Osteocyte (in vitro differentiated cells): ENCODE data around the gene CKS1B. TPM values are rescaled to one million over a fixed set of nuclear protein-coding genes. Genes with fewer than 3 reads are reported as not detected.

Experiments used
- DNase-seq: peaks from one replicate; pipeline ENCODE4 v3.0.0; 2021; ENCODE audit warnings: mixed read lengths; ENCODE audit not compliant: unreplicated experiment; ENCODE audit errors: extremely low spot score
- H3K27ac Mint-ChIP-seq: one replicate; pipeline ENCODE4 v1.8.0; 2021; ENCODE audit warnings: mild to moderate bottlenecking, mixed read lengths; ENCODE audit not compliant: unreplicated experiment
- H3K27me3 Mint-ChIP-seq: one replicate; pipeline ENCODE4 v1.8.0; 2021; ENCODE audit warnings: mixed read lengths; ENCODE audit not compliant: unreplicated experiment
- H3K36me3 Mint-ChIP-seq: one replicate; pipeline ENCODE4 v1.8.0; 2021; ENCODE audit warnings: mixed read lengths; ENCODE audit not compliant: unreplicated experiment
- H3K4me1 Mint-ChIP-seq: one replicate; pipeline ENCODE4 v1.8.0; 2021; ENCODE audit warnings: mixed read lengths; ENCODE audit not compliant: unreplicated experiment
- H3K4me3 Mint-ChIP-seq: one replicate; pipeline ENCODE4 v1.8.0; 2021; ENCODE audit warnings: mild to moderate bottlenecking, moderate library complexity, mixed read lengths; ENCODE audit not compliant: unreplicated experiment
- H3K9me3 Mint-ChIP-seq: one replicate; pipeline ENCODE4 v1.8.0; 2021; ENCODE audit warnings: mixed read lengths; ENCODE audit not compliant: unreplicated experiment
- CTCF ChIP-seq: fragments of 200-600 bp; sonication (generic); IDR thresholded peaks from 2 replicates; pipeline ENCODE4 v1.5.0; 2021; ENCODE audit warnings: antibody characterized with exemption, mild to moderate bottlenecking, moderate library complexity
- total RNA-seq: library from RNA; stranded (reverse); gene quantifications from 2 replicates; pipeline ENCODE4 v1.2.1, GENCODE V29; 2021

Gene CKS1B
- total RNA-seq, 1 donor from 2014 or later = 38.5 TPM

DNA sequence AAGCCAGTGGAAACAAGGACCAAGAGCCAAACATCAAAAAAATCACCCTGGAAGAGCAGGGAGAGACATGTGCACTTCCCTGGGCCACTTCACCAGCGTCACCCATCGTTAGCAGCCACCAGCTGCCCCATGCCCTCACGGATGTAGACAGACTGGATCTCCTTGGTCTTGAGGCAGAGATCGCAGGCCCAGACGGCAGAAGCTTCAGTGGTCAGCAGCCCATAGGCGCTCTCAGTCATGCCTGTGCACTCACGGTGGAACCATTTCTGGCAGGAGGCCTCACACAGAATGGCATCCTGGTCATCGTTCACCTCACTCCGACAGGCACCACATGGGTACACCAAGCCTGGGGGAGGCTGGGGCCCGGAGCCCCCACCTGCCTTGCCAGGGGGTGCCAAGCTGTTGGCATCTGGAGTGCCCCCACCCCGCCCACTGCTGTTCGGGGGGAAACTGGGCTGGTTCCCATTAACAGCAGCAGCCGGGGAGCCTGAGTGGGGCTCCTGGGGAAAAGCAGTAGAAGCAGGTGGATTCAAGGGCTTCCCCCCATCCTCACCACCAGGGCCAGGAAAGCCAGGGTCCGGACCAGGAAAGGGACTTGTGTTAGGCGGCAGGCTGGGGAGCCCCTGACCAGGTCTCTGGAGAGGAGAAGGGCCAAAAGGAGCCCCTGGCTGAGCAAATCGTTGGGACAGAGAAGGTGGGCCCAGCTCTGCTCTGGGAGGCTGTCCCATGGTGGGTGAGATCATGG lies 15.6 kb upstream of the CKS1B start:
- no peak for DNase-seq
- H3K4me1 Mint-ChIP-seq = peaks cover 54% of the 10 kb centered on the region
- H3K27ac Mint-ChIP-seq = no peak overlapping the region
- H3K36me3 Mint-ChIP-seq = peaks cover 5% of the 10 kb centered on the region
- H3K9me3 Mint-ChIP-seq = no peaks in the 10 kb centered on the region
- H3K27me3 Mint-ChIP-seq = no peaks in the 10 kb centered on the region
- TF ChIP-seq CTCF = no peak
- no peak overlapping the region for H3K4me3 Mint-ChIP-seq

DNA sequence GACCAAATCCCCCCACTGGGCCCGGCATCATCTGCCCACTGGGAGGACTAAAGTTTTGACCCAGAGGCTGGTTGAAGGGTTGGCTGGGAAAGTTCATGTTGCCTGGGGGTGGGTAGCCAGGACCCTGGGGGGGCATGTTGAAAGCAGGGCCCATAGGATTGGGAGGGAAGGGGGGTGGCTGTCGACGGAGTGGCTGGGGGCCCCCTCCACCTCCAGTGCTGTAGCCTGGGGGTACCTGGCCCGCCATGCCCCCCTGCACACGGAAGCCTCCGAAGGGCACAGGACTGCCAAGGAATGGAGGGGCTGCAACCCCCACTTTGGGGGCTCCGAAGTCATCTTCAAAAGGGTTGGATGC lies 15.1 kb upstream of the CKS1B start:
- no peak for DNase-seq
- Mint-ChIP-seq H3K9me3 (no peaks in the 10 kb centered on the region), H3K36me3 (peaks cover 7% of the 10 kb centered on the region), H3K4me1 (peaks cover 51% of the 10 kb centered on the region), H3K4me3 (no peak overlapping the region), H3K27me3 (no peaks in the 10 kb centered on the region), H3K27ac (no peak overlapping the region)
- TF ChIP-seq CTCF = no peak

DNA sequence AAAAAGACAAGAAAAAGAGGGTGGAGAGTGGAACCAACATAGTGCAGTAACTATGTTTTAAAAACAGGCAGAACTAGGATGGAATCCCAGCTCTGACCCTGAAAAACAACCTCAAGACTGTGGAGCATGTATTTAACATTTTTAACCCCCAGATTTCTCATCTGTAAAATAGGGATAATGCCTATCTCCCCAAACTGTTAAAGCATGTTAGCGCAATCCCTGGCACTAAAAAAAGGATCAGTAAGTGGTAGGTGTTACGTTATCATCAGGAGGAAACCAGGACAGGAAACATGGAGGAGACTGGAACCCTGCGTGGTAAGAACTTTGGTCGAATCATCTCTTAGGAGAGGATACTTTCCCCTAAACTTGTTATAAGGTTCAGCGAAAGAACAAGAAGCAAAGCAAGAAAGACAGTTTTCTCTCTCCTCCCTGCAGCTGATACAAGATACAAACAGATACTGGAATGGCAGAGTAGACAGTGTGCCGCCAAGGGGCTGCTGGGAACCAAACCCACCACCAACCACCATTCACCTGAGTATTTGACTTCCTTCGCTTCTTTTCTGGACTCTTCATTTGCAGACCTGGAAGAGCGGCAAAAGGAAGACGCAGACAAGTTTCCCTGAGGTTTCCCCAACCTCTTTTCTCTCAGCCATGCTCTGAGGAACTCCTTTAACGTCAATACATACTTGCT lies 13.9 kb upstream of the CKS1B start:
- peak overlapping the region; percentile 84 for H3K4me3 Mint-ChIP-seq
- peaks cover 14% of the 10 kb centered on the region for H3K36me3 Mint-ChIP-seq
- DNase-seq = no peak
- H3K27me3 Mint-ChIP-seq = no peaks in the 10 kb centered on the region
- peak overlapping the region; percentile 46 for H3K27ac Mint-ChIP-seq
- H3K9me3 Mint-ChIP-seq = no peaks in the 10 kb centered on the region
- peaks cover 45% of the 10 kb centered on the region for H3K4me1 Mint-ChIP-seq
- TF ChIP-seq CTCF = no peak

GRCh38 chr1:154961207-154962155 lies 13.0 kb upstream of the CKS1B start, which contains the start of gene PYGO2:
TSS of gene PYGO2 (minus strand) at chr1:154961782. CDS start at chr1:154961576, 206 bp downstream.
- H3K9me3 Mint-ChIP-seq = no peaks in the 10 kb centered on the region
- peak within 1 kb of the TSS; percentile 91 for H3K27ac Mint-ChIP-seq
- peaks cover 16% of the 10 kb centered on the region for H3K36me3 Mint-ChIP-seq
- TF ChIP-seq CTCF = peak; percentile 77
- H3K4me1 Mint-ChIP-seq = peaks cover 40% of the 10 kb centered on the region
- peak within 1 kb of the TSS; percentile 84 for H3K4me3 Mint-ChIP-seq
- DNase-seq = peak; percentile 93
- H3K27me3 Mint-ChIP-seq = no peaks in the 10 kb centered on the region
